Activated naive CD4-positive, alpha-beta T cell treated with anti-CD3 and anti-CD28 coated beads, Interleukin-2, amount 10 ng/mL, durations not matched to agents 7 days and 5 days (primary cell): ENCODE data around the gene ZC3H4.
"Not testable (repeated sequence)": the region's sequence is repeated elsewhere in the genome, so short reads cannot be mapped to it uniquely, and the experiment has no call there.

Source experiments
- CTCF ChIA-PET: fragments of 350-600 bp; sonication (Branson Sonifier 250); formaldehyde crosslinking; loops from one replicate; lab custom pipeline; 2021; ENCODE audit warnings: antibody characterized with exemption; lab: Charles Lee
- DNase-seq: peaks from one replicate; pipeline ENCODE4 v3.0.0-alpha.2; 2020
- H3K27ac Mint-ChIP-seq: one replicate; pipeline ENCODE4 v1.8.0; 2021; ENCODE audit warnings: mild to moderate bottlenecking, moderate library complexity, mixed read lengths
- H3K27me3 Mint-ChIP-seq: one replicate; pipeline ENCODE4 v1.8.0; 2021; ENCODE audit warnings: mild to moderate bottlenecking, mixed read lengths
- H3K36me3 Mint-ChIP-seq: one replicate; pipeline ENCODE4 v1.8.0; 2021; ENCODE audit warnings: mixed read lengths
- H3K4me1 Mint-ChIP-seq: one replicate; pipeline ENCODE4 v1.8.0; 2021; ENCODE audit warnings: mixed read lengths
- H3K4me3 Mint-ChIP-seq: one replicate; pipeline ENCODE4 v1.8.0; 2021; ENCODE audit warnings: mild to moderate bottlenecking, moderate library complexity, mixed read lengths
- H3K9me3 Mint-ChIP-seq: one replicate; pipeline ENCODE4 v1.8.0; 2021; ENCODE audit warnings: mixed read lengths

Gene ZC3H4

DNA sequence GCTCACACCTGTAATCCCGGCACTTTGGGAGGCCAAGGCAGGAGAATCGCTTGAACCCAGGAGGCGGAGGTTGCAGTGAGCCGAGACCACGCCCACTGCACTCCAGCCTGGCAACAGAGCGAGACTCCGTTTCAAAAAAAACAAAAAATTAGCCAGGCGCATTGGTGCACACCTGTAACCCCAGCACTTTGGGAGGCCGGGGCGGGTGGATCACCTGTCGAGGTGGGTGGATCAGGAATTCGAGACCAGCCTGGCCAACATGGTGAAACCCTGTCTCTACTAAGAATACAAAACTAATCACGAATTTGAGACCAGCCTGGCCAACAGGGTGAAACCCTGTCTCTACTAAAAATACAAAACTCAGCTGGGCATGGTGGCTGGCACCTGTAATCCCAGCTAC, 35.2 kb downstream of the ZC3H4 start:
- not testable (repeated sequence) for H3K4me1 Mint-ChIP-seq, H3K9me3 Mint-ChIP-seq, H3K27me3 Mint-ChIP-seq, DNase-seq, H3K27ac Mint-ChIP-seq, H3K4me3 Mint-ChIP-seq
- peaks cover 46% of the 10 kb centered on the region for H3K36me3 Mint-ChIP-seq
- CTCF ChIA-PET: interaction anchor here (0.9 to 4.0 kb wide), 5 partner anchors 37 to 52 kb away, joined by 3 to 54 read pairs (median 29); partner anchors contain the start of genes SAE1 and ZC3H4

DNA sequence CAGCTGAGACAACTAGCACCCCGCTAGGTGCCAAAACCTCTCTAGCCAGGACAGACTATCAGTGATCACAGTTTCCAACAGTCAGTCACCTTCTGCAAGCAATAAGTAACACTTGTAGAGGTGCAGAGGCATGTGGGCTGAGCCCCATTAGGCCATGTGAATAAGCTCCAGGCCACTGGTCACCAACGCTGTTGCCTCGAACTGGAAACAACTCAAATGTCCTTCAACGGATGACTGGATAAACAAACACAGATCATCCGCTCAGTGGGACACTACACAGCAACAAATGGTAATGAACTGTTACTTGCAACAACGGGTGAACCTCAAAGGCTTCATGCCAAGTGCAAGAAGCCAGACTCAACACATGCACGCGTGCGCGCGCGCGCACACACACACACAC, 37.6 kb downstream of the ZC3H4 start:
- H3K27ac Mint-ChIP-seq: no peak overlapping the region
- H3K4me1 Mint-ChIP-seq: peaks cover 4% of the 10 kb centered on the region
- no peak overlapping the region for H3K4me3 Mint-ChIP-seq
- no peaks in the 10 kb centered on the region for H3K9me3 Mint-ChIP-seq
- no peaks in the 10 kb centered on the region for H3K27me3 Mint-ChIP-seq
- H3K36me3 Mint-ChIP-seq: peaks cover 47% of the 10 kb centered on the region
- no peak for DNase-seq
- CTCF ChIA-PET: interaction anchor here (1.0 to 1.3 kb wide), 2 partner anchors 47 to 56 kb away, joined by 3 read pairs; no protein-coding TSS in a partner anchor

DNA sequence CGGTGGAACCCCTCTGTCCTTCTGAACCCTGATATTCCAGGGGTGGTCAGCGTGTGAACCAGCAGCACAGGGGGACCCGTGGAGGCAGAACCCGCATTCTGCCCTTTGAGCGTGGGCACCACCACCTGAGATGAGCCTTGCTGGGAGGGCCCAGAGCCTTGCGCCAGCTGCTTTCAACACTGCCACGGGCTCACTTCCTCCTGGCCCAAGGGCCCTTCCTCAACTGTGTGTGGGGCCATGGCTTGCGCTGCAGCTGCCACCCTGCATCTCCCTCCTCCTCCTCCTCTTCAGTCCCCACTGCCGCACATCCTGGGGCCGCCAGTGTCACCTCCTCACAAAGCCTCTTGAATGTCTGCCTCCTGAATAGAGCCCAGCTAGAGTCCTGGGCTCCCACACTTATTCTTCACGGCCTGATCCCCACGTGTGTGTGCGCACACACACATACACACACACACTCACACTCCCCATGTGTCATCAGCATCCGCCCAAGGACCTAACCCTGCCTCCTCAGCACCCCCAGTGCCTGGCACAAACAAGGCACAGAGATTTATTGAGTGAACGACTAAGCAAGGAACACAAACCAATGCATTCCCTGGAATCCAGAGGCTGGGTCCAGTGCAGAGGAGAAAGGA, 38.3 kb downstream of the ZC3H4 start:
- Mint-ChIP-seq H3K36me3 (peaks cover 51% of the 10 kb centered on the region), H3K4me3 (no peak overlapping the region), H3K27me3 (no peaks in the 10 kb centered on the region), H3K4me1 (peaks cover 4% of the 10 kb centered on the region), H3K27ac (peak overlapping the region; percentile 46), H3K9me3 (no peaks in the 10 kb centered on the region)
- no peak for DNase-seq
- CTCF ChIA-PET: interaction anchor here (1.3 kb wide), 1 partner anchor 47 kb away, joined by 3 read pairs; no protein-coding TSS in a partner anchor

DNA sequence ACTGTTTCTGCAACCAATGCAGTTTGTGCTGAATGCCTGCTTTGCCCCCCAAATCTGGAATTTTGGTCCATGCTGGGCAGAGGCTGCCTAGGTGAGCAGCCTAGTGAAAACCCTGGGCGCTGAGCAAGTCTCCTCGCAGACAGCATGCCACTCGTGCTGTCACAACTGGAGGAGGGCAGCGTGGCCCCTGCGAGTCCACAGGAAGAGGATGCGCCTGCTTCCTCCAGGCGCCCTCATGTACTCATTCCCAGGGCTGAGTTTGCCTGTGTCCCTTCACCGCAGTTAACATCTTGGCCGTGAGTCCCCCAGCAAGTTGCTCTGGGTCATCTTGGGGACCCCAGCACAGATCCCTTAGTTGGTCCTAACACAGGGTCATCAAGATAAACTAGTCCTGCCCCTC, 39.0 kb downstream of the ZC3H4 start:
- CTCF ChIA-PET: no interaction called here
- Mint-ChIP-seq H3K9me3 (no peaks in the 10 kb centered on the region), H3K27ac (no peak overlapping the region), H3K27me3 (no peaks in the 10 kb centered on the region), H3K4me1 (peaks cover 4% of the 10 kb centered on the region), H3K36me3 (peaks cover 53% of the 10 kb centered on the region), H3K4me3 (no peak overlapping the region)
- no peak for DNase-seq

DNA sequence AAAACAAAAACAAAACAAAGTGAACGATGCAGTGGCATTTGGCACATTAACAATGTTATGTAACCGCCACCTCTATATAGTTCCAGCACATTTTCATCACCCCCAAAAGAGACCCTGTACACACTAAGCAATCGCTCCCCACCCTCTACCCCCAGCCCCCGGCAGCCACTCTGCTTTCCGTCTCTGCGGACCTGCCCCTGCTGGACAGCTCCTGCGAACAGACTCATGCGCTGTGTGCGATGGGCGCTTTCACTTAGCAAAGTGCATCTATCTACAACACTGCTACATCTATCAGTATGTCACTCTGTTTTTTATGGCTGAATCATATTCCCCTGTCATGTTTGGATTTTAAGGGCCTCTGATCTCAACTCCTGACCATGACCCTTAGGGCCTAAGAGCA, 40.0 kb downstream of the ZC3H4 start:
- CTCF ChIA-PET: interaction anchor here (1.3 kb wide), 1 partner anchor 61 kb away, joined by 4 read pairs; no protein-coding TSS in a partner anchor
- Mint-ChIP-seq H3K4me3 (no peak overlapping the region), H3K9me3 (no peaks in the 10 kb centered on the region), H3K36me3 (peaks cover 54% of the 10 kb centered on the region), H3K27me3 (no peaks in the 10 kb centered on the region), H3K27ac (peak overlapping the region; percentile 7), H3K4me1 (peaks cover 4% of the 10 kb centered on the region)
- DNase-seq: no peak

DNA sequence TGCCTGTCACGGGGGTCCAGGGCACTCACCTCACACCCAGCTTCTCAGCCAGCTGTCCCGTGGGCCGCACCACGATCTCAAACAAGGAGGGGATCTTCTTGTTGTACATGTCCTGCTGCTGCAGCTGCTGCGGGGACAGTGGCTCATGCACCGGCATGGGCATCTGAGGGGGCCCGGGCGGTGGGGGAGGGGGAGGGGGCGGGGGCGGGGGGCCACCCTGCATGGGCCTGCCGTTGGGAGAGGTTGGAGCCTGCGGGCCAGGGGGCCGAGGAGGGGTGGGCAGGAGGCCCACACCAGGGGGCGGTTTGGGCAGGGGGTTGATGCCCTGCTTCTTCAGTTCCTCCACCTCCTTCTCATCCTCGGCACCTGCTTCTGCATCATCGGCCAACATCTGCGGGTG, 41.3 kb downstream of the ZC3H4 start:
- CTCF ChIA-PET: no interaction called here
- Mint-ChIP-seq H3K4me3 (no peak overlapping the region), H3K27ac (no peak overlapping the region), H3K9me3 (no peaks in the 10 kb centered on the region), H3K36me3 (peaks cover 50% of the 10 kb centered on the region), H3K27me3 (no peaks in the 10 kb centered on the region), H3K4me1 (peaks cover 4% of the 10 kb centered on the region)
- no peak for DNase-seq

DNA sequence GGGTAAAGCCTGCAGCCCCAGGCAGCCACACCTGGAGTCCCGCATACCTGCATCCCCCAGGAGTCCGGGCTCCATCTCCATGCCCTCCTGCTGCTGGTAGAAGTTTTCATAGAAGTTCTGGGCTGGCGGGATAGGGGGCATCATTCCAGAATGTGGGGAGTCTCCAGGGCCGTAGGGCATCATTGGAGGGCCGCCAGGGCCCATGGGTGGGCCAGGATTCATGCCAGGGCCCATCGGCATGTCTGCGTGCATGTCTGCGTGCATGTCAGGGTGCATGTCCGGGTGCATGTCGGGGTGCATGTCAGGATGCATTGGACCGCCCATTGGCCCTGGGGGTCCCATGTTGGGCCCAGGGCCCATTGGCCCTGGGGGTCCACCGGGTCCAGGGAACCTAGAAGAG, 41.8 kb downstream of the ZC3H4 start:
- H3K9me3 Mint-ChIP-seq: no peaks in the 10 kb centered on the region

DNA sequence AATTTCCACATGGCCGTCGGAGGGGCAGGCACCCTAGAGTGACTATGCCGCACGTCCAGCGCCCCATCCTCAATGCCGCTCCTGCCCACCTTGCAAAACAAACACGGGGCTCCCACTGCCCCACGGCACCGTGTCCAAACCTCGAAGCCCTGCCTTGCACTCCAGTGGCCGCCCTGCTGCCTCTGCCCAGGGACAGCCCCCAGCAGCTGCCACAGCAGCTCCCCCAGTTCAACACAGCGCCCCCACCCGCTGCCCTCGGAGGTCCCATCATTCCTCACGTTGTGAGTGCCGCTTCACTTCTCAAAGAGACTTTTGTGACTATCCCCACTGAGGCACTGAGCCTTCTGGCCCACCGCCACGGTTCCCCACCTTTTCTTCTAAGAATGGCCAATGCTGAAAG, 42.8 kb downstream of the ZC3H4 start:
- H3K4me3 Mint-ChIP-seq: no peak overlapping the region
- no peaks in the 10 kb centered on the region for H3K9me3 Mint-ChIP-seq
- H3K36me3 Mint-ChIP-seq: peaks cover 40% of the 10 kb centered on the region
- peaks cover 4% of the 10 kb centered on the region for H3K4me1 Mint-ChIP-seq
- CTCF ChIA-PET: interaction anchor here (1.2 kb wide), 1 partner anchor 23 kb away, joined by 3 read pairs; no protein-coding TSS in a partner anchor
- H3K27me3 Mint-ChIP-seq: no peaks in the 10 kb centered on the region
- DNase-seq: no peak
- peak overlapping the region; percentile 3 for H3K27ac Mint-ChIP-seq

More for the DNA sequence above, 41.8 kb downstream of the ZC3H4 start:
- Mint-ChIP-seq H3K27me3 (no peaks in the 10 kb centered on the region), H3K27ac (no peak overlapping the region), H3K4me3 (no peak overlapping the region), H3K4me1 (peaks cover 4% of the 10 kb centered on the region), H3K36me3 (peaks cover 44% of the 10 kb centered on the region)
- CTCF ChIA-PET: no interaction called here
- no peak for DNase-seq

DNA sequence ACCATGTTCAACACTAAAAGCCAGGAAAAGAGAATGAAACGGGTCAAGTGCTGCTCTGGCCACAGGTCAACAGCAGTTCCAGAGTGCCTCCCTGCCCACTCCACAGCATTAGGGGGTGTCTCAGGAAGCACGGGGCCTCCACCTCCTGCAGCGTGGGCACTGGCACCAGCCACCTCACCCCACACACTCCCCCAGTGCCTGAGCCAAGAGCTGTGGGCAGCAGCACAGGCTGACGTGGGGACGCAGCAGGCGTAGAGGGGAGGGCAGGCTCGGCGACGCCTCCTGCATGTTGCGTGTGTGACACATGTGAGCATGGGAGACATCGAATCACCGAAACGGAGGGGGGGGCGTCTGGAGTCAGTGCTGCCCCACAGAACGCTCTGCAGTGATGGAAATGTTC, 43.8 kb downstream of the ZC3H4 start:
- DNase-seq: no peak
- CTCF ChIA-PET: interaction anchor here (1.2 kb wide), 2 partner anchors 24 to 77 kb away, joined by 3 read pairs; no protein-coding TSS in a partner anchor
- Mint-ChIP-seq H3K36me3 (peaks cover 38% of the 10 kb centered on the region), H3K27me3 (no peaks in the 10 kb centered on the region), H3K4me3 (no peak overlapping the region), H3K27ac (no peak overlapping the region), H3K9me3 (no peaks in the 10 kb centered on the region), H3K4me1 (no peaks in the 10 kb centered on the region)

DNA sequence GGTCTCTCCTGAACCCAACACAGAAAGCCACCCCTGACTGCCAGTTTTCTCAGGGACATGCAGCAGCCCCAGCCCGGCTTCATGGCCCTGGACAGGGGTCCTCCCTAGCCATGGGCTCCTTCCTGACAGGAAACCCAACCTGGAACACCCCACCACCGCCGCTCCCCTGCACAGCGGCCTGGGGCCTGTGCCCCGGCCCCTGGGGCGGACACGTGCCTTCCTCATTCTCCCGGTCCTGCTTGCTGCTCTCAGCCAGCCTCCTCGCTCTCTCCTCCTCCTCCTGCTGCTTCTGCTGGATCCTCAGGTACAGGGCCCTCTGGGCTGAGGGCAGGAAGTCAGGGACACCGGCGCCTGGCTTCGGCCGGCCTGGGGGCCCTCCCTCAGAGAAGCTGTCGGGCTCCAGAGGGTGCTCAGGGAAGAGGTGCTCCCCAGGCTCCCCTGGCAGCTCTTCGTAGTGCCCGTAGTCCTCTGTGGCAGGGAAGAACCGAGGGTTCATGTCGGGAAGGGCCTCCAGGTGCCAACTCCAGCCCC, 44.6 kb downstream of the ZC3H4 start:
- no peak for DNase-seq
- CTCF ChIA-PET: interaction anchor here (0.7 to 1.2 kb wide), 2 partner anchors 23 to 78 kb away, joined by 3 read pairs; no protein-coding TSS in a partner anchor
- no peaks in the 10 kb centered on the region for H3K9me3 Mint-ChIP-seq
- H3K27ac Mint-ChIP-seq: no peak overlapping the region
- H3K4me1 Mint-ChIP-seq: no peaks in the 10 kb centered on the region
- no peaks in the 10 kb centered on the region for H3K27me3 Mint-ChIP-seq
- H3K36me3 Mint-ChIP-seq: peaks cover 38% of the 10 kb centered on the region
- no peak overlapping the region for H3K4me3 Mint-ChIP-seq

DNA sequence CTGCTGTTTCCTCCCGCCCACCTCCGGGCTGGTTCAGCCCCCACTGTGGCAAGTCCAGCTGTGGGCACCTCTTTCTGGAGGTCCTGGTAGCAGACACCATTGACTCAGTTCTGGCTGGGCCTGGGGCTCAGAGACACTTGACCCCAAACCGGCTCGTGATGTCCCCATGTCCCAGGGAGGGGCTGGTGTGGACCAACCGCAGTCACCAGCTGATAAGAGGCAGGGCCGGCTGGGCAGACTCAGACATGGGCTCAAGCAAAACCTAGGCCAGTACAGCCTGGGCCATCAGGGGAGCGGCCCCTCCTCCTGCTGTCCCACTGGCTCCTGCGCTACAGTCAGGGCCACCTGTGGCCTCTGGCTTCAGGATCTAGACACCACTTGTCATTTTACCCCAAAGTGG, 45.3 kb downstream of the ZC3H4 start:
- Mint-ChIP-seq H3K4me1 (no peaks in the 10 kb centered on the region), H3K27me3 (no peaks in the 10 kb centered on the region), H3K4me3 (no peak overlapping the region), H3K27ac (no peak overlapping the region), H3K9me3 (no peaks in the 10 kb centered on the region), H3K36me3 (peaks cover 34% of the 10 kb centered on the region)
- CTCF ChIA-PET: no interaction called here
- DNase-seq: no peak

DNA sequence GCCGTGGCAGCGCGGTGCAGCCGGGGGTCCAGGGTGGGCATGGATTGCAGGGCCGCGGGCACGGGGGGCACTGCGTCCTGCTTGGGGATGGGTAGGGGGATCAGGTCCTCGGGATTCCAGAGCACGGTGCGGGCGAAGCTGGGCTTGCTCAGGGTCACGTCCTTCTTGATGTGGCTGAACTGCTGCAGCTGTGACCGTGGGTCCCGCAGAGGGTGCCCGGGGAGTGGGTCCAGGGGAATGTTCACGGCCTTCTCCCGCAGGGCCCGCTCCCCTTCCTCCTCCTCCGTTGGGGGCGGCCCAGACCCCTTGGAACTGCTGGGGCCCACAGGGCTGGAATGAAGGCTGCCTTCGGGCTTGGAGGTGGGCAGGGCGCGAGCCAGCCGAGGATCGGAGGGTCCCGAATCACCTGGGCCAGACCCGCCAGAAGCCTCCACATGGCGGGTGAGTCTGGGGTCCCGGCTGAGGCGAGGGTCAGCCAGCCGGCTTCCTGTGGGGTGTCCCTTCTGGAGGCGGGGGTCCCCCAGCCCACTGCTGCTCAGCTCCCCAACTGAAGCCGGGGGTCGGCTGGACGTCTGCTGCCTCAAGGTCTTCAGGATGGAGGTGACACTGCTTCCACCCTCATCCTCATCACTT, 46.2 kb downstream of the ZC3H4 start:
- H3K27me3 Mint-ChIP-seq: no peaks in the 10 kb centered on the region
- H3K9me3 Mint-ChIP-seq: no peaks in the 10 kb centered on the region
- DNase-seq: no peak
- no peaks in the 10 kb centered on the region for H3K4me1 Mint-ChIP-seq
- H3K36me3 Mint-ChIP-seq: peaks cover 31% of the 10 kb centered on the region
- H3K27ac Mint-ChIP-seq: no peak overlapping the region
- no peak overlapping the region for H3K4me3 Mint-ChIP-seq
- CTCF ChIA-PET: no interaction called here

DNA sequence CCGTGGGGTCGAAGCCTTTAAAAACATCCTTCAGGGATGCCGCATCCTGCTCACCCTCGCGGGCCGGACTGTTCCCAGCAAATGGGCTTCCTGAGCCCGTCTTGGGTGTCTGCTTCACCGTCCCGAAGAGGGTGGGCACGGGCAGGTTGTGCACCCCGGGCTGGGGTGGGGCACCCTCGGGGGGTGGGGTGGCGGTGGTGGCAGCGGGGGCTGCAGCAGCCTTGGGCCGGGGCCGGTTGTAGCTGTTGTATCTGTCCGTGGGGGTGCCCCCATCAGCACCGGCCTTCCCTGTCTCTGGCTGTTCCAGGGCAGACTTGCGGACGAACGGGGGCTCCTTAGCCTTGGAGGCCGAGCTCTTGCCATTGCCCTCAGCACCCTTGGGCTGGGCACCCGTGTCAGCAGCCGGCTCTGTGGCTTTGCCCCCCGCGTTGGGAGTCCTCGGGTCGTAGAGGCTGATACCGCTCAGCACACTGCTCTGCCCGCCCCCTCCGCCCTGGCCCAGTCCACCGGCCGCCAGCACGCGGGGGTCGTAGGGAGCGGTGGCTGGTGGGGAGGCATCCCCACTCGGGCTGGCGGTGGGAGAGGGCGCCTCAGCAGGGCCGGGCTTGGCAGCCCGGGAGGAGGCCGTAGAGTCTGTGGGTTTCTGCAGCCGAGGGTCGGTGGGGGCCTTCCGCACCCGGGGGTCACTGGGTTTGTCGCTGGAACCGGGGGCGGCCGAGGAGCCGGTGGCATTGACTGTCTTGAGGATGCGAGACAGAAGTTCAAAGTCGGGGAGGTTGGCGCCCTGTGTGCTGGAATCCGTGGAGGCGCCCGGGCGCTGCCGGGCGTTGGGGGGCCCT, 47.0 kb downstream of the ZC3H4 start:
- CTCF ChIA-PET: no interaction called here
- H3K27ac Mint-ChIP-seq: no peak overlapping the region
- peaks cover 30% of the 10 kb centered on the region for H3K36me3 Mint-ChIP-seq
- H3K27me3 Mint-ChIP-seq: no peaks in the 10 kb centered on the region
- no peaks in the 10 kb centered on the region for H3K4me1 Mint-ChIP-seq
- DNase-seq: no peak
- H3K4me3 Mint-ChIP-seq: no peak overlapping the region
- H3K9me3 Mint-ChIP-seq: no peaks in the 10 kb centered on the region

DNA sequence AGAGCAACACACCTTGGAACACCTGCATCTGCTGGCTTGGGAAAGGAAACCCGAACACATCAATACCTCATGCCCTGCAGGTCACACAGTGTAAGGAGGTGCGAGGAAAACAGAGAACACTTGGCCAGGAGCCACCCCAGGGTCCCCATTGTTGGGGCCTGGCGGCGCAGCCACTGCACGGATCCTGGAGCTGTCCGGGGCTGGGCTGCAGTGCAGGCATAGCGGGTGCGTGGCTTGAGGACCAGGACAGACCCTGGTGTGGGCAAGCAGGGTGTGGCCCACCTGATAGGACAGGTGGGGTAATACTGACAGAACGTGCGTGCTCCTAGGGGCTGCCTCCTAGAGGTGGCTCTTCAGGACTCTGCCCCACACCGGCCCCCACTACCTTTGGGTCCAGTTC, 48.3 kb downstream of the ZC3H4 start:
- no peak overlapping the region for H3K4me3 Mint-ChIP-seq
- H3K27ac Mint-ChIP-seq: no peak overlapping the region
- peaks cover 17% of the 10 kb centered on the region for H3K36me3 Mint-ChIP-seq
- H3K9me3 Mint-ChIP-seq: no peaks in the 10 kb centered on the region
- CTCF ChIA-PET: no interaction called here
- no peaks in the 10 kb centered on the region for H3K27me3 Mint-ChIP-seq
- DNase-seq: no peak
- H3K4me1 Mint-ChIP-seq: no peaks in the 10 kb centered on the region
